Kidney tubule cell (primary cell): ENCODE measurements around the gene COMT.

Source experiments
- DNase-seq: peaks from one replicate; pipeline ENCODE4 v3.0.0-alpha.2; 2018; ENCODE audit warnings: low spot score

The COMT gene

GRCh38 chr22:19970031-19970478 lies 28.5 kb downstream of the COMT start:
- no peak for DNase-seq

GRCh38 chr22:19970479-19971275 lies 29.1 kb downstream of the COMT start:
- peak; percentile 56 for DNase-seq

- DNase-seq, result no peak
Measured at GRCh38 chr22:19971276-19972124, 29.9 kb downstream of the COMT start.

- no peak for DNase-seq
Measured at GRCh38 chr22:19972251-19972650, 30.7 kb downstream of the COMT start.

- DNase-seq, result no peak
Measured at GRCh38 chr22:19972652-19973550, 31.3 kb downstream of the COMT start.

- no peak for DNase-seq
Measured at GRCh38 chr22:19973551-19974267, 32.1 kb downstream of the COMT start.

GRCh38 chr22:19974268-19974861 lies 32.8 kb downstream of the COMT start:
- DNase-seq, result peak; percentile 30

- DNase-seq, result peak; percentile 55
Measured at GRCh38 chr22:19974935-19975706, 33.5 kb downstream of the COMT start.

- no peak for DNase-seq
Measured at GRCh38 chr22:19975707-19976035, 34.1 kb downstream of the COMT start.

GRCh38 chr22:19976671-19977070 lies 35.1 kb downstream of the COMT start:
- DNase-seq, result no peak

- no peak for DNase-seq
Measured at GRCh38 chr22:19977296-19978243, 36.0 kb downstream of the COMT start.

- DNase-seq, result no peak
Measured at GRCh38 chr22:19978748-19979147, 37.2 kb downstream of the COMT start.

- no peak for DNase-seq
Measured at GRCh38 chr22:19979712-19980493, 38.3 kb downstream of the COMT start.

GRCh38 chr22:19980766-19981165 lies 39.2 kb downstream of the COMT start:
- DNase-seq, result no peak

- no peak for DNase-seq
Measured at GRCh38 chr22:19981171-19981960, 39.8 kb downstream of the COMT start.

GRCh38 chr22:19981961-19982920 lies 40.7 kb downstream of the COMT start:
- DNase-seq, result no peak
